SW480 (cell line): ENCODE data around the gene STT3A.
A peak's percentile ranks its signal among the peaks of the same experiment; 100 is the strongest.

Experiments
- DNase-seq: peaks from one replicate; pipeline ENCODE4 v3.0.0-alpha.2; 2016; ENCODE audit warnings: low spot score

STT3A gene

GRCh38 chr11:125588505-125588904, 4.1 kb upstream of the STT3A start:
- DNase-seq, result peak; percentile 10

- DNase-seq, result peak; percentile 36
Observed at GRCh38 chr11:125591649-125592304, 875 bp upstream of the STT3A start.

- peak; percentile 56 for DNase-seq
Observed at GRCh38 chr11:125593114-125593820, 615 bp downstream of the STT3A start.

GRCh38 chr11:125594958-125595357, 2.3 kb downstream of the STT3A start:
- no peak for DNase-seq

- no peak for DNase-seq
Observed at GRCh38 chr11:125600663-125601062, 8.0 kb downstream of the STT3A start.

GRCh38 chr11:125603207-125603606, 10.6 kb downstream of the STT3A start:
- DNase-seq, result no peak

GRCh38 chr11:125605417-125605816, 12.8 kb downstream of the STT3A start:
- DNase-seq, result no peak

GRCh38 chr11:125609545-125609944, 16.9 kb downstream of the STT3A start:
- no peak for DNase-seq

GRCh38 chr11:125618383-125618782, 25.7 kb downstream of the STT3A start:
- DNase-seq, result no peak

- peak; percentile 53 for DNase-seq
Observed at GRCh38 chr11:125621995-125622394, 29.3 kb downstream of the STT3A start.

GRCh38 chr11:125623064-125623463, 30.4 kb downstream of the STT3A start:
- no peak for DNase-seq

GRCh38 chr11:125624756-125625213, 32.1 kb downstream of the STT3A start, which contains the start of gene CHEK1:
Gene CHEK1 (plus strand): TSS chr11:125625163. CDS start chr11:125626769, 1,606 bp downstream.
- DNase-seq, result no peak

GRCh38 chr11:125625225-125625629, 32.6 kb downstream of the STT3A start:
- DNase-seq, result no peak

GRCh38 chr11:125625630-125626287, 33.1 kb downstream of the STT3A start:
- DNase-seq, result peak; percentile 91

GRCh38 chr11:125626288-125626950, 33.8 kb downstream of the STT3A start:
- peak; percentile 84 for DNase-seq

- DNase-seq, result no peak
Observed at GRCh38 chr11:125627236-125627910, 34.7 kb downstream of the STT3A start.

- no peak for DNase-seq
Observed at GRCh38 chr11:125637840-125638239, 45.2 kb downstream of the STT3A start.

- DNase-seq, result no peak
Observed at GRCh38 chr11:125638315-125638714, 45.7 kb downstream of the STT3A start.

GRCh38 chr11:125645871-125646270, 53.2 kb downstream of the STT3A start:
- DNase-seq, result no peak

GRCh38 chr11:125649465-125650166, 57.0 kb downstream of the STT3A start:
- no peak for DNase-seq

- DNase-seq, result no peak
Observed at GRCh38 chr11:125662689-125663088, 70.0 kb downstream of the STT3A start.
